Smooth muscle cell of the coronary artery (primary cell): ENCODE results near the gene SERPINI2. TPM values are rescaled to one million over a fixed set of nuclear protein-coding genes. Genes with fewer than 3 reads are reported as not detected.

Experiments
- total RNA-seq: library from RNA; depleted of rRNA; stranded (reverse); fragments of >200 nt; gene quantifications from 2 replicates; pipeline ENCODE4 v1.2.3, GENCODE V29; 2014; ENCODE audit warnings: low replicate concordance

The SERPINI2 gene, protein sequence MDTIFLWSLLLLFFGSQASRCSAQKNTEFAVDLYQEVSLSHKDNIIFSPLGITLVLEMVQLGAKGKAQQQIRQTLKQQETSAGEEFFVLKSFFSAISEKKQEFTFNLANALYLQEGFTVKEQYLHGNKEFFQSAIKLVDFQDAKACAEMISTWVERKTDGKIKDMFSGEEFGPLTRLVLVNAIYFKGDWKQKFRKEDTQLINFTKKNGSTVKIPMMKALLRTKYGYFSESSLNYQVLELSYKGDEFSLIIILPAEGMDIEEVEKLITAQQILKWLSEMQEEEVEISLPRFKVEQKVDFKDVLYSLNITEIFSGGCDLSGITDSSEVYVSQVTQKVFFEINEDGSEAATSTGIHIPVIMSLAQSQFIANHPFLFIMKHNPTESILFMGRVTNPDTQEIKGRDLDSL
- not detected in 2 replicates for total RNA-seq

DNA sequence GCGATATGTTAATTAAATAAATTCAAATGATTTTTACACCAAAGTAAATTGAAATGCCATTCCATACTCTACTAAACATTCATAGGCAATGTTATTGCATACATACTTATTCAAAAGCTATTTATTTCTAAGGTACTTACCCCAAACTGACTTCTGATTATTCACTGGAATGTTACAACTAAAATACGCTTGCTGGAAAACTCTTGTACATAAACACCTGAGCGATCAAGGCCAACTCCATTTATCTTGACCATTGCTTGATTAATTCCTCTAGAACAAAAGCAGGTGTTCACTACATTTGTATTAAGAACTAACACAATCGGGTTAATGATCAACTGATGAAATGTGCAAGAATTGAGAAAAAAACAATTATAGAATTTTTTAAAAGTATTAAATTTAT is at the start of gene SERPINI2:
Gene SERPINI2 (minus strand): TSS at position 180 of the 400 bp plus-strand sequence. CDS start 2,208 bp downstream, outside the sequence.

Other genes with a start within 250 kb of the SERPINI2 start
- not detected in 2 replicates for gene ZBBX, start 93.7 kb downstream of the SERPINI2 start, total RNA-seq
- gene WDR49, start 179.9 kb upstream of the SERPINI2 start, total RNA-seq = 0.08 and 0.12 TPM in 2 replicates